Stimulated activated CD8-positive, alpha-beta memory T cell treated with anti-CD3 and anti-CD28 coated beads, Interleukin-15, amount 100 ng/mL, for 24 hours (primary cell): Measurements from ENCODE around the gene GGT7.
"Not testable (repeated sequence)": the region's sequence is repeated elsewhere in the genome, so short reads cannot be mapped to it uniquely, and the experiment has no call there.

Experiments
- DNase-seq: peaks from one replicate; pipeline ENCODE4 v3.0.0-alpha.2; 2020; ENCODE audit warnings: low read depth

Gene GGT7

GRCh38 chr20:34848597-34848996 is 24.1 kb downstream of the GGT7 start:
- DNase-seq: no peak

GRCh38 chr20:34843421-34843820 is 29.2 kb downstream of the GGT7 start:
- no peak for DNase-seq

GRCh38 chr20:34842143-34842542 is 30.5 kb downstream of the GGT7 start:
- DNase-seq: no peak

DNA sequence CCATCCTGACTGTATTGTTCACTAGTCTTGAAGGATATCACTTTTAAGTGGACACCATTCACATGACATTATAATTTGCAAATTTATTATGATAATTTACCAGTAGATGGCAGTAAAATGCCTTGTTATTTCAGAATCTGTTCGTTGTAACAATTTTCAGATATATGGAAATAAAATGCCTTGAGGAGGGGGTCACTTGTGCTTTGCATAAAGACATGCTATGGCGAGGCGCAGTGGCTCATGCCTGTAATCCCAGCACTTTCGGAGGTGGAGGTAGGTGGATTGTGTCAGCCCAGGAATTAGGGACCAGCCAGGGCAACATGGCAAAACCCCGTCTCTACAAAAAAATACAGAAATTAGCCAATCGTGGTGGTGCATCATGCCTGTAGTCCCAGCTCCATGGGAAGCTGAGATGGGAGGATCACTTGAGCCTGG is 38.2 kb downstream of the GGT7 start:
- no peak for DNase-seq

- DNase-seq: no peak
Observed at GRCh38 chr20:34831936-34832335, 40.7 kb downstream of the GGT7 start.

DNA sequence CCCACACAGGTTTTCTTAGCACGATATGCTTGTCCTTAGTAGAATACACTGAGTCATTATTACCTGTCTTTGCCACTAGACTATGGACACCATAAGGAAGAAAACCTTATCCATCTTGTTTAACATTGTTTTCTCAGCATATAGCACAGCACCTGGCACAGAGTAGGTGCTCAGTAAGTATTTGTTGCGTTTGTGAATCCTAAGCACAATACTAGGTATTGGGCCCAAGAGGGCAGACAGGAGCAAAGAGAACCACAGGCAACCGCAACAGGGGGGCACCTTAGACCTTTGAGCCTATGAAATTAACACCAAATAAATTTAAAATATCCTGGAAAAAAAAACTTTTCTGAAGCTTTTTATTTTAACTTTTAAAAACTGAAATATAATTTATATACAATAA is 43.5 kb downstream of the GGT7 start:
- no peak for DNase-seq

DNA sequence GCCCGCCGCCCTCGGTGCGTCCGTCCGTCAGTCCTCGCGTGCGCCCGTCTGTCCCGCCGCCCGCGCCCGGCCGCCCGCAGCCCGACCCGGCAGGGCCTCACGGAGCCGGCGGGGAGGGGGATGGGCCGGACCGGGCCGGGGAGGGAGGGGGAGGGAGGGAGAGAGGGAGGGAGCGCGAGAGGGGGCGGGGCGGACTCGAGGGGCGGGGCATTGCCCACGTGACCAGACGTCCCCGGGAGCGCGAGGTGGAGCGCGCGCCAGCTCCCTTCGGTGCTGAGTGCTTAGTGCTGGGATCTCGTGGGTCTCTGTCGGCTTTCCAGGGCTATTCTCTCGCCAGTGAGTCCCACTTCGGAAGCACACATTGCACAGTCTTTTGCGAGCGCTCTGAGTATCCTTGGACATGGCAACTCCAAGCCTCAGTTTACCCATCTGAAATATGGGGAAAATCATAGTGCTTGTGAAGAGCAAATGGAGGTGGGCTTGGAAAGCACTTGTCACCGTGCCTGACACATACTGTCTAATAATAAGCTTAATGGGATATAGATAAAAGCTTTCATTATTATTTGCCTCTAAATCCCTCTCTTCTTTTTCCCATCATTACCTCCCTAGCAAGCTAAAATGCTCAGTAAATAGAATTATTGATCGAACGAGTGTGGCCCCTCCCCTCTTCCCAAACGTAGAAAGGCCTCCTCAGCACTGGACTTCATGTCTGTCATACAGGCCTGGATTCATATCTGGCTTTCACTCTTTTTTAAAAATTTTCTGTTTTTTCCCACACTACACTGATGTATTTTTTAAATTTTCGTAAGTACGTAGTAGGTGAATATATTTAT is 46.9 kb downstream of the GGT7 start, which contains the start of gene NCOA6:
Gene NCOA6 (minus strand): TSS at position 122 of the 833 bp plus-strand sequence. CDS start 43,296 bp downstream, outside the sequence.
- DNase-seq: peak; percentile 84

DNA sequence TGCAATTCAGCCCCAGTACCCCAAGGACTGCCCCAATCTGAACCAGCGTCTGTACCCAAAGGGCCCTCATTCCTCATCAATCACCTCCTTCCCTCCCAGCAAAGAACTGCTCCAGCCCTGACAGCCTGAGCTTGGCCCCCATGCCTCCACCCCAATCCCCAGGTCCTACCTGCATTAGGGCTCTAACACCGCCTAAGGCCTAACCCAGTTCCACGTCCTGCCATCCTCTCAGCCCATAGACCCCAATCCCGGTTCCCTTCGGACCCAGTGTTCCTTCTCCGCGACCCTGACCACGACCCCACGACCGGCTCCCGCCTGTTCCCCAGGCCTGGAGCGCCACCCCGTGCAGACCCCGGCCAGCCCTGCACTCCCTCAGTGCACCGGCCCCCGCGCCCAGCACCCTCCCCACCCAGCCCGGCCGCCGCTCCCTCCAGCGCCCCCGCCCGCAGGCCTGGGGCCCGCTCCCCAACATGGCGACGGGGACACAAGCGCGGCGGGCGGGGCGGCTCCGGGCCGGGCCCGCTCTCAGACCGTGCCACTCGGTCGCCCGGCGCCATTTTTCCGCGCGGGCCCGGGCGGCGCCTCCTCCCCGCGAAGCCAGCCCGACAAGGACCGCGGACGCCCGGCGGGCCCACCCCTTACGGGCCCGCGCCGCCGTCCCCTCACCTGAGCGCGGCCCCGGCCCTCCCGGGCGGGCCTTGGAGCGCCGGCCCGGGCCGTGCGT is 47.7 kb downstream of the GGT7 start:
- DNase-seq: peak; percentile 32

- DNase-seq: peak; percentile 27
Observed at GRCh38 chr20:34824452-34824805, 48.2 kb downstream of the GGT7 start.

GRCh38 chr20:34824026-34824425 is 48.6 kb downstream of the GGT7 start:
- DNase-seq: no peak

DNA sequence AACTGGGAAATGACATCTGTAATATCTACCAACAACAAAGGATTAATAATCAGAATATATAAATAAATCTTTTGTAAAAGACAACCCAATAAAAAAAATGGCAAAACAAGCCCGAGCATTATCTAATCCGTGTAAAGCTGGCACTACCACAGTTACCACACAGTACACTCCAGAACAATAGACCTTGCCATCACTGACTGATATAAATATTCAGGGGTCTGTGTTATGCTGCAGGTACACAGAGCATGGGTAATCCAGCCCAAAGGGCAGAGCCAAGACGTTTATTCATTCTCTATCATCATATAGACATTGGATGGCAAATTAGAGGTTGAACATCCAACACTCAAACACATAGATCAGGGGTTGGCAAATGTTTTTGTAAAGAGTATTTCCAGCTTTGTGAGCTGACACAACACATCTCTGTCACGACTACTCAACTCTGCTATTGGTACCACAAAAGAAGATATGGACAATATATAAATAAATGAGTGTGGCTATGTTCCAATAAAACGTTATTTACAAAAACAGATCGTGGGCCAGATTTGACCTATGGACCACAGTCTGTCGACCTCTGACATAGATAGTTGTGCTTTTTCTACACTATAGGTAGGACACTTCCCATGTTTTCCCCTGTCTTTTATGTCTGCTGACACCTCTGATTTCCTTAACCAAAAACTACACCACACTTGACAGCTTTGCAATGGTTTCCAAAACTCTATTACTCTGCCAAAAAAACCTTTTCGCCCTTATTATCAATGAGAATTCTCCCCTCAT is 51.7 kb downstream of the GGT7 start:
- DNase-seq: no peak

DNA sequence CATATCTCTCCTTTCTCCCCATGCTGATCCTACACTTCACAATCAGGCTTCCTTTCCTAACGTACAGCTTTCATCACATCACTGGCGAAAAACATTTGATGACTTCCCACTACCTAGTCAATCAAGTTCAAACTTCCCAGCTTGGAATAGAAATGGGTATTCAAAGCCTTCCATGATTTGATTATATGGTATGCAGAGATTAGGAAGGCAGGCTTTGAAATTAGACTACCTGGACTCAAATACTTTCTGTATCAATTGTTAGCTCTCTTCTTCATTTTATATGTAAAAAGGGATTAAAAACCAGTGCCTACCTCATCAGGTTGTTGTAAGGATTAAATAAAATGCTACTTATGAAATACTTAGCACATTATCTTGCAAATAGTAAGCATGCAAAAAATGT is 54.9 kb downstream of the GGT7 start:
- no peak for DNase-seq

DNA sequence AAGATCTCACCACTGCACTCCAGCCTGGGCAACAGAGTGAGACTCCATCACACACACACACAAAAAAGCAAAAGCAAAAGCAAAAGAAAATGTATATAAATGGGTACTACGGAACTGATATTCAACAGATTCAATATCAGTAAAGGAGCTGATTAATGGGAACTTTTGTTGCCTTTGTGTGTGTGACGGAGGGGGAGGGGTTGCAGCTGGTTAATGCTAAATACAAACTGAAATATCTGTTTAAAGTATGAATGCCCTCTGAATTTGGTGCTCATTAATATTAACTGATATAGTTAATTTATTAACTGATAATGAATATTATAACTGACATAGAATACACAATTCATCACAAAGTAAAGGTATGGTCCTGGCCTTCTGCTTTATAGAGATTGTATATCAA is 55.6 kb downstream of the GGT7 start:
- DNase-seq: no peak

DNA sequence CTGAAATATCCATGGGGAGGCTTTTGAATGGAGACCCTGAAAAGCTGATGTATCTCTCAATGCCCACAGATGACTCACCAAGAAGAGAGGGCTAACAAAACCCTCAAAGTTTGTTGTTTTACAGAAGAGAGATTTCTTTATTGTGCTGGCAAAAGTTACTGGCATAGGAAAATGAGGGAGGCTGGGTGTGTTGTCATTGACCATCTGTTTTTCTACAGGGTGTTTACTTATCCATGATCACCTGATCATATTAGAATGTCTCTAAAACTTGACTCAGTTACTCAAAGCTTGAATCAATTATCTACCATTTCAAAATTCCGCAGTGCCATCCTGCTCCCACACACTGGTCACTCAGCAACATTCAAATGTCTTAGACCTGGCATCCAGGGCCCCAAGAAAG is 57.0 kb downstream of the GGT7 start:
- no peak for DNase-seq

GRCh38 chr20:34808583-34808982 is 64.1 kb downstream of the GGT7 start:
- no peak for DNase-seq

DNA sequence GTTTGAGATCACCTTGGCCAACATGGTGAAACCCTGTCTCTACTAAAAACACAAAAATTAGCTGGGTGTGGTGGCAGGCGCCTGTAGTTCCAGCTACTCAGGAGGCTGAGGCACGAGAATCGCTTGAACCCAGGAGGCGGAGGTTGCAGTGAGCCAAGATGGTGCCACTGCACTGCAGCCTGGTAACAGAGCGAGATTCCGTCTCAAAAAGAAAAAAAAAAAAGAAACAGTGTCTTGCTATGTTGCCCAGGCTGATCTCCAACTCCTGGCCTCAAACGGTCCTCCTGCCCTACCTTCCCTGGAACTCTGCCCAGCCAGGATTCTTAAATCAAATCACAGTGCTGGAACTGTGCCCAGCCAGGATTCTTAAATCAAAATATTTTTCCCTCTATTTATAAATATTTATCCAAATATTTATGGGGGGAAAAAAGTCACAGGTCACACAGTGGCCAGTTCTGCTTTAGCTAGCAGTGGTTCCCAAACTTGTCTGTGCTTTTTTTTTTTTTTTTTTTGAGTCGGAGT is 64.7 kb downstream of the GGT7 start:
- DNase-seq: not testable (repeated sequence)

DNA sequence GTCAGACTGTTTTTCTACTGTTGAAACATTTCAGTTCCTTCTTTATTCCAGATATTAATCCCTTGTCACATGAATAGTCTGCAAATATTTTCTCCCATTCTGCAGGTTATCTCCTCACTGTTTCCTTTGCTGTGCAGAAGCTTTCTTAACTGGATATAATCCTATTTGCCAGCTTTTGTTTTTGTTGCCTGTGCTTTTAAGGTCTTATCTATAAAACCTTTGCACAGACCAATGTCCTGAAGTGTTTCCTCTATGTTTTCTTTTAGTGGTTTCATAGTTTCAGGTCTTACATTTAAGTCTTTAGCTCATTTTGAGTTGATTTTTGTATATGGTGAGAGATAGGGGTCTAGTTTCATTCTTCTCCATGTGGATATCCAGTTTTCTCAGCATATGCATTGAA is 66.4 kb downstream of the GGT7 start:
- no peak for DNase-seq

- DNase-seq: no peak
Observed at GRCh38 chr20:34798871-34799270, 73.8 kb downstream of the GGT7 start.

DNA sequence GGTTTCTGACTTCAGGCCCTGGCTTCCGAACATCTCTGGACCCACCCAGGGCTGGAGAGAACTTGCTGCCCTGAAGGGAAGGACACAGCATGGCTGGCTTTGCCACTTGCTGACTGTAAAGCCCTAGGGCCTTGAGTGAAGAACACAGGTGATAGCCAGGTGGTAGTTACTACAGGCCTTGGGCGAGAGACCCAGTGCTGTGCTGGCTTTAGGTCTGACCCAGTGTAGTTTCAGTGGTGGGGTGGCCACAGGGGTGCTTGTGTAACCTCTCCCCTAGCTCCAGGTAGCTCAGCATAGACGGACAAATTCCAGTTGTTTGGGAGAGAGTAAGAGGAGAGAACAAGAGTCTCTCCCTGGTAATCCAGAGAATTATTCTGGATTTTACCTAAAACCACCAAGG is 74.3 kb downstream of the GGT7 start:
- DNase-seq: no peak

GRCh38 chr20:34797012-34797995 is 75.4 kb downstream of the GGT7 start:
- no peak for DNase-seq
